Fibroblast of lung (primary cell): ENCODE data around the gene CASQ1. TPM values are rescaled to one million over a fixed set of nuclear protein-coding genes. Genes with fewer than 3 reads are reported as not detected.

Experiments used
- DNase-seq, 2 donors: peaks; one replicate each; pipeline versions ENCODE4 v3.0.0 to v3.0.0-alpha.2; 2010; ENCODE audit warnings: low read depth in 2 of 2
- H2AFZ ChIP-seq: 2 replicates; pipeline ENCODE4 v1.5.1; 2012; ENCODE audit warnings: low read length, control low read depth, inconsistent platforms
- H3K27ac ChIP-seq: 2 replicates; pipeline ENCODE4 v1.5.1; 2011; ENCODE audit warnings: low read length, control low read depth; ENCODE audit not compliant: insufficient read depth
- H3K27me3 ChIP-seq: 2 replicates; pipeline ENCODE4 v1.5.1; 2011; ENCODE audit warnings: mild to moderate bottlenecking, low read length; ENCODE audit not compliant: control insufficient read depth, insufficient read depth
- H3K36me3 ChIP-seq: 2 replicates; pipeline ENCODE4 v1.5.1; 2011; ENCODE audit warnings: low read length; ENCODE audit not compliant: control insufficient read depth, insufficient read depth
- H3K4me1 ChIP-seq: 2 replicates; pipeline ENCODE4 v1.5.1; 2011; ENCODE audit warnings: low read length; ENCODE audit not compliant: control insufficient read depth, insufficient read depth; ENCODE audit errors: extremely low read depth
- H3K4me2 ChIP-seq: 2 replicates; pipeline ENCODE4 v1.5.1; 2011; ENCODE audit warnings: low read length, control low read depth; ENCODE audit not compliant: insufficient read depth; ENCODE audit errors: extremely low read depth
- H3K4me3 ChIP-seq, 4 experiments: fragments of 200-600 bp in 1 of 4; sonication (generic) in 1 of 4; replicated peaks in 1 of 4; 2 replicates each; pipeline ENCODE4 v1.5.1; 2011 to 2016; ENCODE audit warnings: low read length in 4 of 4, low read depth in 3 of 4, mild to moderate bottlenecking in 3 of 4, control low read depth in 2 of 4, inconsistent platforms in 1 of 4, mixed read lengths in 1 of 4; ENCODE audit not compliant: insufficient read depth in 1 of 4; ENCODE audit errors: control extremely low read depth in 1 of 4
- H3K79me2 ChIP-seq: 2 replicates; pipeline ENCODE4 v1.5.1; 2012; ENCODE audit warnings: mild to moderate bottlenecking, low read length, inconsistent platforms; ENCODE audit not compliant: control insufficient read depth, insufficient read depth
- H3K9ac ChIP-seq: 2 replicates; pipeline ENCODE4 v1.5.1; 2011; ENCODE audit warnings: mild to moderate bottlenecking, low read length, control low read depth; ENCODE audit not compliant: insufficient read depth
- H3K9me3 ChIP-seq: 2 replicates; pipeline ENCODE4 v1.5.1; 2012; ENCODE audit warnings: low read depth, low read length; ENCODE audit not compliant: control insufficient read depth, insufficient read depth
- H4K20me1 ChIP-seq: 2 replicates; pipeline ENCODE4 v1.5.1; 2011; ENCODE audit warnings: low read length; ENCODE audit not compliant: control insufficient read depth, insufficient read depth; ENCODE audit errors: extremely low read depth
- EZH2 ChIP-seq: IDR thresholded peaks from 2 replicates; pipeline ENCODE4 v1.5.1; 2012; ENCODE audit warnings: low read length, control low read depth, mild to moderate bottlenecking; ENCODE audit errors: missing control alignments
- polyA plus RNA-seq, 2 donors: library from polyadenylated mRNA; depleted of rRNA in 1 of 2; stranded (reverse) in 1 of 2; unstranded in 1 of 2; fragments of >200 nt; gene quantifications; 2 replicates each; pipeline ENCODE4 v1.2.1, GENCODE V29; 2011 to 2012; ENCODE audit warnings: missing spikeins in 1 of 2
- total RNA-seq: library from RNA; depleted of rRNA; stranded (reverse); fragments of >200 nt; gene quantifications from 2 replicates; pipeline ENCODE4 v1.2.1, GENCODE V29; 2014
- TF ChIP-seq, protein P1 (sequence below), 2 donors: IDR thresholded peaks in 1 of 2; conservative IDR thresholded peaks in 1 of 2; 1 replicate in 1 of 2; 2 replicates in 1 of 2; pipeline ENCODE4 v1.5.1; 2011 to 2012; ENCODE audit warnings: low read length in 2 of 2, control low read depth in 1 of 2, inconsistent platforms in 1 of 2, low read depth in 1 of 2, mild to moderate bottlenecking in 1 of 2

CASQ1 gene
- total and polyA plus RNA-seq, 2 donors (not counting 1 experiment from before 2014, with no cell fraction given), result 0.15 to 0.17 TPM

DNA sequence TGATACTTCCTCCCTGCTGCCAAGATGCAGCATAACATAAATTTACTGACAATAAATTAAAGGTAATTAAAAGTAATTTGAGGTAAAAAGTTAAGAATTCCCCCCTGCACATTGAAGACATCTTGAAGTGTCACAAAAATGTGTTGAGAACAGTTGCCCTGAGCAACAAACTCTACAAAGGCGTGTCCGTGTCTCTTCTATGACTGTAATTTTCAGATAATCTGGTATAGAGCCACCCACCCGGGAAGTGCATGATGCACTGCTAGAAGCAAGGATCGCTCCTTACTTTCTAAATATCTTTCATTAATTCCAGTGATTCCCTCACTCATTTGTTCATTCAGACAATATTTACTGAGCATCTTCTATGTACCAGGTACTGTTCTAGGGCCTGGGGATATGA, 11.0 kb upstream of the CASQ1 start:
- H3K79me2 ChIP-seq, result no peaks in the 10 kb centered on the region
- no peak overlapping the region for H3K4me3 ChIP-seq
- H3K9me3 ChIP-seq, result no peaks in the 10 kb centered on the region
- no peaks in the 10 kb centered on the region for H3K36me3 ChIP-seq
- no peak overlapping the region for H3K4me2 ChIP-seq
- no peaks in the 10 kb centered on the region for H3K4me1 ChIP-seq
- no peak overlapping the region for H2AFZ ChIP-seq
- DNase-seq, result no peak
- TF ChIP-seq, protein P1, sequence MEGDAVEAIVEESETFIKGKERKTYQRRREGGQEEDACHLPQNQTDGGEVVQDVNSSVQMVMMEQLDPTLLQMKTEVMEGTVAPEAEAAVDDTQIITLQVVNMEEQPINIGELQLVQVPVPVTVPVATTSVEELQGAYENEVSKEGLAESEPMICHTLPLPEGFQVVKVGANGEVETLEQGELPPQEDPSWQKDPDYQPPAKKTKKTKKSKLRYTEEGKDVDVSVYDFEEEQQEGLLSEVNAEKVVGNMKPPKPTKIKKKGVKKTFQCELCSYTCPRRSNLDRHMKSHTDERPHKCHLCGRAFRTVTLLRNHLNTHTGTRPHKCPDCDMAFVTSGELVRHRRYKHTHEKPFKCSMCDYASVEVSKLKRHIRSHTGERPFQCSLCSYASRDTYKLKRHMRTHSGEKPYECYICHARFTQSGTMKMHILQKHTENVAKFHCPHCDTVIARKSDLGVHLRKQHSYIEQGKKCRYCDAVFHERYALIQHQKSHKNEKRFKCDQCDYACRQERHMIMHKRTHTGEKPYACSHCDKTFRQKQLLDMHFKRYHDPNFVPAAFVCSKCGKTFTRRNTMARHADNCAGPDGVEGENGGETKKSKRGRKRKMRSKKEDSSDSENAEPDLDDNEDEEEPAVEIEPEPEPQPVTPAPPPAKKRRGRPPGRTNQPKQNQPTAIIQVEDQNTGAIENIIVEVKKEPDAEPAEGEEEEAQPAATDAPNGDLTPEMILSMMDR (conservative IDR thresholded peaks at IDR 0.05 in 1 of 2, IDR thresholded peaks at IDR 0.05 in 1 of 2; ENCODE audit: low read depth in 1 of 2, low read length in 2 of 2), result no peak
- no peak for TF ChIP-seq EZH2
- H3K27ac ChIP-seq, result no peak overlapping the region
- peaks cover 4% of the 10 kb centered on the region for H3K27me3 ChIP-seq
- peaks cover 2% of the 10 kb centered on the region for H4K20me1 ChIP-seq
- no peak overlapping the region for H3K9ac ChIP-seq

DNA sequence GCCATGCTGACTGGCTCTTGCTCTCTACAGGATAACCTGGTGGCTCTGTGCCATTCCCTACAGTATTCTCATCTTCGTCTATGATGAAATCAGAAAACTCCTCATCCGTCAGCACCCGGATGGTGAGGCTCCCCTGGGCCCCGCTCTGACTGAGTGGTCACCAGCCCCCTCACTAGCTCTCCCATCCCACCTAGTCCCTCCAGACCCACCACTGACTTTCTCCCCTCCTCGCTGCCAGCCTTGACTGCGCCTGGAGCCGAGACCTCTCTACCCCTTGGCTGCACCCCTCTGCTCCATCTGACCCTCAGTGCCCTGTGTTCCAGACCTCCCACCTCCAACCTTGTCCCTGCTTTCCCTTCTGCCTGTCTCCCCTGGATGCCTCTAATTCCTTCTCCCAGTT, 4.1 kb upstream of the CASQ1 start:
- H3K27ac ChIP-seq, result no peak overlapping the region
- H4K20me1 ChIP-seq, result no peaks in the 10 kb centered on the region
- no peak overlapping the region for H3K9ac ChIP-seq
- H3K4me3 ChIP-seq, result no peak overlapping the region
- no peaks in the 10 kb centered on the region for H3K9me3 ChIP-seq
- no peaks in the 10 kb centered on the region for H3K27me3 ChIP-seq
- TF ChIP-seq, protein P1 (conservative IDR thresholded peaks at IDR 0.05 in 1 of 2, IDR thresholded peaks at IDR 0.05 in 1 of 2; ENCODE audit: low read depth in 1 of 2, low read length in 2 of 2), result no peak
- no peak for TF ChIP-seq EZH2
- H2AFZ ChIP-seq, result no peak overlapping the region
- DNase-seq, result no peak
- H3K4me1 ChIP-seq, result no peaks in the 10 kb centered on the region
- no peaks in the 10 kb centered on the region for H3K36me3 ChIP-seq
- H3K4me2 ChIP-seq, result no peak overlapping the region
- H3K79me2 ChIP-seq, result no peaks in the 10 kb centered on the region

DNA sequence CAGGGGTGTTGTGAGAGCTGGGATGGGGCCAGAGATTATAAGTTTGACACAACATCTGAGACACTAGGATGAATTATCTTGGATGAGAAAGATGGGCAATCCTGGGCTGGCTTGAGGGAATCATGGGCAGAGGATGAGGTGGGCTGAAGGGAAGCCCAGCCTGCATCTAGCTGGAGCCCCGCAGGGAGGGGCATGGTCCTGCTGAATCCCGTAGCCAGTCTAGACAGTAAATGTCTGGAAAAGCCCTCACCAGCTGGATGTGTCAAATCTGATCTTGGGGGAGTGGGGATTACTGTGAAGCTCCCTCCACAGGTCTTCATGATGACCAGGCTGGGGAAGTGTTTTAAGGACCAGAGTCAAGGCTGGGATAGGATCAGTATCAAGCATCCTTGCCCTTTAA, 3.6 kb upstream of the CASQ1 start:
- no peak for DNase-seq
- Histone ChIP-seq H3K9me3 (no peaks in the 10 kb centered on the region), H3K27me3 (no peaks in the 10 kb centered on the region), H3K4me3 (no peak overlapping the region), H3K9ac (no peak overlapping the region), H3K4me2 (no peak overlapping the region), H2AFZ (no peak overlapping the region), H3K79me2 (no peaks in the 10 kb centered on the region), H3K4me1 (no peaks in the 10 kb centered on the region), H3K36me3 (no peaks in the 10 kb centered on the region), H3K27ac (no peak overlapping the region), H4K20me1 (no peaks in the 10 kb centered on the region)
- TF ChIP-seq, protein P1 (conservative IDR thresholded peaks at IDR 0.05 in 1 of 2, IDR thresholded peaks at IDR 0.05 in 1 of 2; ENCODE audit: low read depth in 1 of 2, low read length in 2 of 2), result no peak
- TF ChIP-seq EZH2, result no peak
